ENCODE results near the gene PRCD.
"Not testable (repeated sequence)": the region's sequence is repeated elsewhere in the genome, so short reads cannot be mapped to it uniquely, and the experiment has no call there.

PRCD gene

GRCh38 chr17:76525513-76525833 lies 14.4 kb upstream of the PRCD start:
- not testable (repeated sequence) for DNase-seq (ENCODE audit: low read depth in 2 of 3, low spot score in 1 of 3)

GRCh38 chr17:76527016-76527415 lies 12.8 kb upstream of the PRCD start:
- not testable (repeated sequence) for DNase-seq (ENCODE audit: low read depth in 2 of 3, low spot score in 1 of 3)

GRCh38 chr17:76527430-76528111 lies 12.3 kb upstream of the PRCD start:
- DNase-seq (ENCODE audit: low read depth in 2 of 3, low spot score in 1 of 3) = no peak

DNA sequence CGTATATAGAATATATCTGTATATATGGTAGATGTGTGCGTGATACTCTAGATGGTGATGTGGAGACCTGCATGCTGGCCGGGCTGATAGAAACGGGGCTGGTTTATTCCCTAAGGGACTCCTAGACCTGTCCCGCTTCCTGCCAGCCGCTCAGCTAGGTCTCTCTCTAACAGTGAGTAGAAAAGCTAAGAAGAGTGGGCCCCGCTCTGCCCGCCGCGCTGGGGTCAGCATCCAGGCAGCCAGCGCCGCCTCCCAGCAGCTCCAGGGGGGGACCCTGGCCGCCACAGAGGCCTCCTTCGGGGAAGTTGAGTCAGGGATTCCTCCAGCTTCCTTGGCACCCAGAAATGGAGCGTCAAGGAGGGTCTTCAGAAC lies 11.7 kb upstream of the PRCD start:
- DNase-seq (ENCODE audit: low read depth in 2 of 3, low spot score in 1 of 3) = no peak

- DNase-seq (ENCODE audit: low read depth in 2 of 3, low spot score in 1 of 3) = no peak
These were observed 11.2 kb upstream of the PRCD start for GRCh38 chr17:76528528-76529223.

DNA sequence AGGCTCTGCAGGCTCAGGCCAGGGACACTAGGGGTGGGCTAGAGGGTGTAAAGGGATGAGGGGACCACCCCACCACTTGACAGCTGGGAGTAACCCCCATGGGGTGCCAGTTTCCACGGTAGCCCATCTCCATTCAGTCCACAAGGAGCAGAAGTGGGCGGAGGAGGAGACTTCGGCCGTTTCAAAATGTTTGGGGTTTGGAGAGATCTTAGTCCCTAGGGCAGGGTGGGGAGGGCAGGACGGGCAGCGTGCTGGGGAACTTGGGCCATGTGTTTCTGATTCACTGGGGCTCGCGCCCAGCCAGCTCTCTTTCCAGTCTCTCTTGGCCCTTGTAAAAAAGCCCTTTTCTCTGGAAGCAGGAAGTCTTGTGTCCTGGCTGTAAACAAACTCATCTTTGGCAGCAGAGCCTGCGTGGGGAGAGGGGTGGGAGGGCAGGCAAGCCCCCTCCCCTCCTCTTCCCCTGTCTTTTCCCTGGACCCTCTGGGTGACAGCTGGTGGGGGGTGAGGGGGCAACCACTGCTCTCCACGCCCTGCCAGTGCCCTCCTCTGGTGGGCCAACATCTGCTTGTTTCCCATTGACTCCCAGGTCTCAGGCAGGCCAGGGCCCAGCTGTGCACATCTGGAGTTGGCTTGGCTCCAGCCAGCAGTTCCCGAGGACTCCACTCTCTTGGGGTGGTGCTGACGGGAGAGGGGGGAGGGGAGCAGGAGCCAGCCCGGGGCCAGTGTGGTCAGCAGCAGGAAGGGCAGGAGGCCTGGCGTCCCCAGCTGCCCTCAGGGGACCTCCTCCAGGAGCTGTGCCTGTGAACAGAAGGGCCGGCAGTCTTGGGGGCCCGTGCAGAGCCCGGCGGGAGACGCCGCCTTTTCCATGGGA lies 10.4 kb upstream of the PRCD start:
- no peak for DNase-seq (ENCODE audit: low read depth in 2 of 3, low spot score in 1 of 3)

DNA sequence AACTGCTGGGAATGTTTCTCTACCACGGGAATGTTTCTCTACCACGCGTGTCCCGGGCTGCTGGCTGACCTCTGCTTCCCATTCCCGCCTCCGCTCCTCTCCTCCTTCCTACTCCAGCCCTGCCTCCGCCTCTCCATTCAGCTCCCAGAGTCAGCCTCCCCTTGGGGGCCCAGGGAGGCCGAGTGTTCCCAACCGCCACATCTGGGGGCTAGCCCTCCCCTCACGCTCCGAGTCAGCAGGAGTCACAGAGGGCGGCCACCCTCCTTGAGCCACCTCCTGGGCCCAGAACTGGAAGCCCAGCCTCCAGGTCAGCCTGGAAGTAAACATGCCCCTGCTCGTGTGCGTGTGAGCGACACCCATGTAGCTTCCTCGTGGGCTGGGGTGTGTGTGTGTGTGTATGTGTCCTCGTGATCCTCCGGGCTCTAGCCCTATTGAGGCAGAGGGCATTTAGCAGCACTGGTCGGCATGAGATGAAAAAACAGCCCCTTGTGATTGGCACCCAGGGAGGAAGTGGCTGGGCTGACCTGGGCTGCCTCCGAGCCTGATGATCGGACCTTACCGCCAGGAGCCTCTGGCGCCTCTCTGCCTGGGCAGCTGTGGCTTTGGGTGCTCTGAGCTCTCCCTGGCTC lies 9.6 kb upstream of the PRCD start:
- DNase-seq (ENCODE audit: low read depth in 2 of 3, low spot score in 1 of 3) = no peak

- no peak for DNase-seq (ENCODE audit: low read depth in 2 of 3, low spot score in 1 of 3)
These were observed 8.9 kb upstream of the PRCD start for GRCh38 chr17:76530811-76531485.

DNA sequence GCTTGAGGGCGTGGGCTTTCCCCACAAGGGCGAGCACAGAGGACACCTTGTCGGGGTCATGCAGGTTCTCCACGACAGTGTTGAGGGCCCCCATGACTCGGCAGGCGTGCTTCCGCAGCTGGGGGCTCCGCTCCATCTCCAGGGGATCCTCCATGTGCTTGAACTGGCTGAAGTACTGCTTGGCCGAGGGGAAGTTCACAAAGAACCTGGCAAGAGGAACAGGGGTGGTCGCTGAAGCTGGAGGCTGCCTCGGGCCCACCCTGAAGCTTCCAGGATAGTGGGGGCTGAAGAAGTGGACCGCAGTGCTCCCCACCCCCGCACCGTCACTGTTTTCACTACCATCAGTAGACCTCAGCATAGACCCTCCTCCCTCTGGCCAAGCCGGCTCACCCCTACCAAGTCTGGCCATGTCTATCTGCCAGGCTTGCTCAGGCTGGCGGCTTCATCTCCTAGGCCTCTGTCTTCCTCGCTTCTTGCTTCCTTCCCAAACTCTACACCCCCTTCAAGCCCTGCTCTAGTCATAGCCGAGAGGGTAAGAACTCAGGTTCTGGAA lies 8.3 kb upstream of the PRCD start:
- DNase-seq (ENCODE audit: low read depth in 2 of 3, low spot score in 1 of 3) = no peak

- no peak for DNase-seq (ENCODE audit: low read depth in 2 of 3, low spot score in 1 of 3)
These were observed 7.7 kb upstream of the PRCD start for GRCh38 chr17:76532072-76532651.

DNA sequence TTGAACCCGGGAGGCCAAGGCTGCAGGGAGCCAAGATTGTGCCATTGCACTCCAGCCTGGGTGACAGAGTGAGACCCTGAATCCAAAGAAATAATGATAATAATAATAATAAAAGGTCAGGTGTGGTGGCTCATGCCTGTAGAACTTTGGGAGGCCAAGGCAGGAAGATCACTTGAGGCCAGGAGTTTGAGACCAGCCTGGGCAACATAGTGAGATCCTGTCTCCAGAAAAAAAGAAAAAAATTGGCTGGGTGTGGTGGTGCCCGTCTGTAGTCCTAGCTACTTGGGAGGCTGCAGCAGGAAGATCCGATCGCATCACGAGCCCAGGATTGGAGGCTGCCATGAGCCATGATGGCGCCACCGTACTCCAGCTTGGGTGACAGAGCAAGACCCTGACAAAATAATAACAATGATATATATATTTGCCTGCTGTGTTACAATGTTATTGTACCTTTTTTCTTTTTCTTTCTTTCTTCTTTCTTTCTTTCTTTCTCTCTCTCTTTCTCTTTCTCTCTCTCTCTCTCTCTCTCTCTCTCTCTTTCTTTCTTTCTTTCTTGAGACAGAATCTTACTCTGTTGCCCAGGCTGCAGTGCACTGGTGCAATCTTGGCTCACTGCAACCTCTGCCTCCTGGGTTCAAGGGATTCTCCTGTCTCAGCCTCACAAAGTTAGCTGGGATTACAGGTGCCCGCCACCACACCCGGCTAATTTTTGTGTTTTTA lies 6.0 kb upstream of the PRCD start:
- not testable (repeated sequence) for DNase-seq (ENCODE audit: low read depth in 2 of 3, low spot score in 1 of 3)

GRCh38 chr17:76534831-76535732 lies 4.8 kb upstream of the PRCD start:
- DNase-seq (ENCODE audit: low read depth in 2 of 3, low spot score in 1 of 3) = no peak

GRCh38 chr17:76535788-76536510 lies 3.9 kb upstream of the PRCD start:
- DNase-seq (ENCODE audit: low read depth in 2 of 3, low spot score in 1 of 3) = no peak

GRCh38 chr17:76536511-76537287 lies 3.1 kb upstream of the PRCD start:
- no peak for DNase-seq (ENCODE audit: low read depth in 2 of 3, low spot score in 1 of 3)

DNA sequence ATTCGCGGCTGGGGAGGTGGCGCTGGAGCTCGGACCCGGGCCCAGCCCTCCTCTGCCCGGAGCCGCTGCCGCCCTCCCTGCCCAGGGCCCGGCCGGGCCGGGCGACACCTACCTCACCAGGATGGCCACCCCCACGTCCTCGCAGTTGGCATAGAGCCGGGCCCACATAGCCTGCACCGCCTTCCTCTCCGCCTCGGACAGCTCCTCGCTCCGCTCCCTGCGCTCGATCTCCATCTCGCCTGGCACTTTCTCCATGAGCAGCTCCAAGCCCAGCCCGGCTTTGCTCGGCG lies 2.6 kb upstream of the PRCD start:
- no peak for DNase-seq (ENCODE audit: low read depth in 2 of 3, low spot score in 1 of 3)

- DNase-seq (ENCODE audit: low read depth in 2 of 3, low spot score in 1 of 3) = no peak
These were observed 2.1 kb upstream of the PRCD start, which contains the start of gene CYGB for GRCh38 chr17:76537578-76538280. TSS of gene CYGB (minus strand) at chr17:76537709. CDS start at chr17:76537542, 167 bp downstream.
